K562 (cell line): ENCODE measurements around the gene MAPRE2. TPM values are rescaled to one million over a fixed set of nuclear protein-coding genes. Genes with fewer than 3 reads are reported as not detected.

Experiments used
- ATAC-seq: fragments of 200-7000 bp; cut with Tn5 transposase; 3 replicates; pipeline ENCODE4 v1.9.1; 2020; ENCODE audit warnings: moderate library complexity
- BruUV-seq: library from RNA; stranded (reverse); fragments of 400-500 nt; replicated peaks from 2 replicates; lab custom pipeline; 2021; lab: Mats Ljungman, UMichigan
- CTCF ChIA-PET: fragments of 300-600 bp; formaldehyde crosslinking; extraction: SDS; loops from one replicate; lab custom pipeline; 2021; ENCODE audit warnings: low intra/inter-chr PET ratio; lab: Yijun Ruan, JAX
- POLR2A ChIA-PET: fragments of 300-600, 350-650 bp; sonication (Branson Sonifier 250); formaldehyde crosslinking; extraction: SDS; loops from one replicate; lab custom pipeline; 2021; ENCODE audit warnings: antibody characterized with exemption, inconsistent platforms; lab: Yijun Ruan, JAX
- DNase-seq, 4 experiments: peaks; one replicate each; pipeline versions ENCODE4 v3.0.0 to v3.0.0-alpha.2; 2011 to 2018; ENCODE audit warnings: low spot score in 3 of 4, mixed read lengths in 3 of 4; ENCODE audit errors: extremely low read depth in 1 of 4
- FAIRE-seq: peaks from 2 replicates; lab custom pipeline; 2011; peaks lifted over from hg19 to GRCh38; lab: Jason Lieb, UNC
- H2AFZ ChIP-seq: 2 replicates; pipeline ENCODE4 v1.6.0; 2011; ENCODE audit warnings: low read depth, low read length, control low read depth, inconsistent platforms
- H3K27ac ChIP-seq: fragments of 200-600 bp; 3 replicates; pipeline ENCODE4 v1.8.0; 2011; ENCODE audit warnings: low read depth, mild to moderate bottlenecking, control low read depth, inconsistent platforms, low read length, moderate library complexity, mixed read lengths; ENCODE audit errors: extremely low read depth
- H3K27me3 ChIP-seq, 2 experiments: fragments of 300-600 bp in 1 of 2; 2 replicates in 1 of 2; 3 replicates in 1 of 2; pipeline versions ENCODE4 v1.6.0 to v1.8.0; 2011; ENCODE audit warnings: inconsistent platforms in 2 of 2, low read length in 2 of 2, mild to moderate bottlenecking in 1 of 2, mixed read lengths in 1 of 2, moderate library complexity in 1 of 2; ENCODE audit not compliant: control insufficient read depth in 2 of 2, insufficient read depth in 2 of 2
- H3K36me3 ChIP-seq: fragments of 300-600 bp; 3 replicates; pipeline ENCODE4 v1.8.0; 2011; ENCODE audit warnings: mild to moderate bottlenecking, low read length, inconsistent platforms; ENCODE audit not compliant: control insufficient read depth, insufficient read depth
- H3K4me1 ChIP-seq, 2 experiments: fragments of 200-600 bp in 1 of 2; replicated peaks in 1 of 2; 2 replicates in 1 of 2; 3 replicates in 1 of 2; pipeline versions ENCODE4 v1.5.1 to v1.8.0; 2011; ENCODE audit warnings: inconsistent platforms in 2 of 2, low read length in 2 of 2, mild to moderate bottlenecking in 1 of 2, mixed read lengths in 1 of 2, moderate library complexity in 1 of 2; ENCODE audit not compliant: control insufficient read depth in 2 of 2, insufficient read depth in 2 of 2
- H3K4me2 ChIP-seq: 2 replicates; pipeline ENCODE4 v1.6.1; 2011; ENCODE audit warnings: low read length, control low read depth, inconsistent platforms, mixed read lengths; ENCODE audit not compliant: insufficient read depth
- H3K4me3 ChIP-seq: fragments of 200-600 bp; sonication (generic), shearing (Covaris generic); 2 replicates; pipeline ENCODE4 v1.5.1; 2016; ENCODE audit warnings: control low read depth, inconsistent platforms
- H3K79me2 ChIP-seq: fragments of 200-600 bp; 3 replicates; pipeline ENCODE4 v1.8.0; 2011; ENCODE audit warnings: low read length, inconsistent platforms; ENCODE audit not compliant: control insufficient read depth, insufficient read depth
- H3K9ac ChIP-seq, 2 experiments: 2 replicates each; pipeline versions ENCODE4 v1.6.0 to v1.6.1; 2011; ENCODE audit warnings: low read depth in 2 of 2, low read length in 2 of 2, control low read depth in 1 of 2, inconsistent platforms in 1 of 2, mild to moderate bottlenecking in 1 of 2, mixed read lengths in 1 of 2; ENCODE audit not compliant: insufficient read depth in 1 of 2
- H3K9me1 ChIP-seq: one replicate; pipeline ENCODE4 v1.6.0; 2011; ENCODE audit warnings: inconsistent platforms, mild to moderate bottlenecking, low read length, moderate library complexity; ENCODE audit not compliant: control insufficient read depth, insufficient read depth
- H3K9me3 ChIP-seq: replicated peaks from 2 replicates; pipeline ENCODE4 v1.5.1; 2011; ENCODE audit warnings: low read depth, low read length, inconsistent platforms; ENCODE audit not compliant: control insufficient read depth, insufficient read depth
- H4K20me1 ChIP-seq: replicated peaks from 2 replicates; pipeline ENCODE4 v1.6.1; 2011; ENCODE audit warnings: low read length, inconsistent platforms, mixed read lengths; ENCODE audit not compliant: control insufficient read depth, insufficient read depth
- E4F1 ChIP-seq: fragments of 250-450 bp; sonication (Bioruptor Pico); IDR thresholded peaks from 2 replicates; pipeline ENCODE4 v1.5.0; 2021; ENCODE audit warnings: mild to moderate bottlenecking, borderline replicate concordance
- GATAD2B ChIP-seq: fragments of 450-650 bp; IDR thresholded peaks from 2 replicates; pipeline ENCODE4 v1.6.1; 2017; ENCODE audit warnings: mild to moderate bottlenecking, borderline replicate concordance
- MTF1 ChIP-seq: fragments of 250-450 bp; sonication (Bioruptor Pico); IDR thresholded peaks from 2 replicates; pipeline ENCODE4 v1.9.0; 2021; ENCODE audit warnings: moderate library complexity, mild to moderate bottlenecking, inconsistent platforms, borderline replicate concordance
- NCOA1 ChIP-seq: fragments of 450-650 bp; IDR thresholded peaks from 2 replicates; pipeline ENCODE4 v1.6.1; 2016; ENCODE audit warnings: low read depth
- NCOA2 ChIP-seq, 2 experiments: fragments of 450-650 bp; IDR thresholded peaks; 2 replicates each; pipeline ENCODE4 v1.6.1; 2018; ENCODE audit warnings: mild to moderate bottlenecking in 2 of 2, moderate library complexity in 1 of 2; ENCODE audit not compliant: partially characterized antibody in 2 of 2
- NR2C1 ChIP-seq, 2 experiments: fragments of 450-650 bp; IDR thresholded peaks; 2 replicates each; pipeline ENCODE4 v1.6.1; 2017; ENCODE audit warnings: mild to moderate bottlenecking in 2 of 2, antibody characterized with exemption in 1 of 2, inconsistent platforms in 1 of 2, missing compliant biosample characterization in 1 of 2, missing genetic modification characterization in 1 of 2
- STAG1 ChIP-seq: sonication (generic); formaldehyde crosslinking; IDR thresholded peaks from 2 replicates; pipeline ENCODE4 v1.5.0; 2020; ENCODE audit warnings: missing genetic modification reagents, borderline replicate concordance
- SUPT5H ChIP-seq: fragments of 450-650 bp; IDR thresholded peaks from 2 replicates; pipeline ENCODE4 v1.6.1; 2016
- TRIM28 ChIP-seq: fragments of 450-650 bp; IDR thresholded peaks from 2 replicates; pipeline ENCODE4 v1.6.1; 2017
- TSC22D4 ChIP-seq: fragments of 450-650 bp; IDR thresholded peaks from 2 replicates; pipeline ENCODE4 v1.6.1; 2016; ENCODE audit warnings: missing genetic modification characterization, missing biosample characterization, control low read depth
- WGBS: fragments of 100-300 bp; shearing (Covaris generic); methylation state at CpG from one replicate; pipeline ENCODE4 v1.1.6; 2016; ENCODE audit warnings: low coverage, mixed read lengths; ENCODE audit not compliant: insufficient coverage; ENCODE audit errors: missing lambda C conversion rate; 5-methylcytosine and 5-hydroxymethylcytosine counted together
- in situ Hi-C: fragments of 300-500 bp; cut with MboI; formaldehyde crosslinking; loops from 4 replicates; pipeline ENCODE4 v1.15.0; 2018; ENCODE audit warnings: inconsistent platforms, mixed read lengths
- intact Hi-C: fragments of 100-400 bp; cut with micrococcal nuclease; formaldehyde crosslinking; loops from 2 replicates; pipeline ENCODE4 v1.14.2; 2022
- polyA plus RNA-seq, 8 experiments: library from polyadenylated mRNA; depleted of rRNA in 4 of 8; stranded (reverse) in 5 of 8; unstranded in 3 of 8; fragments of >200 nt; fragmentation: Nextera tagmentation in 2 of 8; fragmentation: Illumina TruSeq in 1 of 8; extraction: Ambion mirVana in 2 of 8; extraction: Trizol in 1 of 8; gene quantifications; 2 replicates each; pipeline versions ENCODE4 v1.2.1 to v1.2.3, GENCODE V29; 2011 to 2014; ENCODE audit warnings: inconsistent platforms in 1 of 8, missing spikeins in 1 of 8
- total RNA-seq, 7 experiments: library from RNA; depleted of rRNA in 6 of 7; stranded (reverse); fragments of >200 nt in 6 of 7; fragmentation: Illumina TruSeq in 2 of 7; extraction: Trizol in 2 of 7; gene quantifications; 2 replicates each; pipeline versions ENCODE4 v1.2.1 to v1.2.3, GENCODE V29; 2011 to 2021; ENCODE audit warnings: low replicate concordance in 1 of 7
- TF ChIP-seq, protein P1 (sequence below), 2 experiments: fragments of 450-650 bp; formaldehyde crosslinking in 1 of 2; IDR thresholded peaks; 2 replicates each; pipeline versions ENCODE4 v1.4.0 to v1.6.1; 2014 to 2020; ENCODE audit warnings: mild to moderate bottlenecking in 2 of 2, borderline replicate concordance in 1 of 2, low read depth in 1 of 2

Gene MAPRE2
- total and polyA plus RNA-seq, 9 of the 15 experiments (the other 6 are each of a cell fraction or from before 2014, with no cell fraction given): 32.3 to 70.7 (median 40.7) TPM

- TF ChIP-seq MTF1 (CRISPR knock-in tag) (no peak), STAG1 (CRISPR knock-in tag) (no peak)
Observed at GRCh38 chr18:35074581-35074980, 33.4 kb downstream of the MAPRE2 start (continued).

DNA sequence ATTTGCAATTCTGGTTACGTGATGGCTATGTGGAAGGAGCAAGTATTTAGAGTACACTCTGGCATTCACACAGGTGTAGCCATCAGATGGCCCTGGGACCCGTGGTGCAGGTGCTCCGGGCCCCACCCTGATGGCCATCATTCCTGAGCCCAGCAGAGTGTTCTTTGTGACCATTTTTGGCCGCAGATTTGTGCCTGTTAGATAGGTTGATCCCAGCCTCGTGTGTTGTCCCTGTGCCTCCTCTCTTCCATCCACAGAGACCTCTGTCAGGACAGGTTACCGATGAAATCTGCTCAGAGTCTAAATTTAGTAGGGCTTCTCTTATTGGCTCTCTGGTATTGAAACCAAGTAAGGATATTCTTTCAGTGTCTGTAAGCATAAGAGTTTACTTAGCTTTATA, 33.9 kb downstream of the MAPRE2 start:
- Histone ChIP-seq H3K4me3 (no peak overlapping the region), H3K4me1 (peaks cover 0 to 3% of the 10 kb centered on the region in 2 experiments; a peak in 2 of 5 replicates), H3K36me3 (peaks cover 10% of the 10 kb centered on the region; the same call in 2 of the 3 replicates), H3K9me3 (no peaks in the 10 kb centered on the region), H3K79me2 (no peaks in the 10 kb centered on the region), H3K27me3 (no peaks in the 10 kb centered on the region), H3K4me2 (no peak overlapping the region), H2AFZ (no peak overlapping the region), H3K27ac (no peak overlapping the region), H3K9ac (no peak overlapping the region), H4K20me1 (no peaks in the 10 kb centered on the region), H3K9me1 (no peaks in the 10 kb centered on the region)
- no peak for DNase-seq
- ATAC-seq: no peak; the same call in 2 of the 3 replicates
- 58% methylated on average over 6 of the region's 6 CpGs for WGBS
- intact Hi-C loops (no loop called here), in situ Hi-C loops (no loop called here)
- FAIRE-seq: no peak
- POLR2A ChIA-PET: interaction anchor here (0.6 to 1.0 kb wide), 2 partner anchors 8 to 24 kb away, joined by 3 to 5 read pairs; no protein-coding TSS in a partner anchor
- no TSS peak for BruUV-seq
- CTCF ChIA-PET: no interaction called here
- TF ChIP-seq E4F1 (CRISPR knock-in tag) (no peak), GATAD2B (no peak), TSC22D4 (no peak), TRIM28 (no peak), NCOA2 (IDR thresholded peaks at IDR 0.05; ENCODE audit: partially characterized antibody in 2 of 2) (no peak), NR2C1 (IDR thresholded peaks at IDR 0.05) (no peak), NR2C1 (tag; IDR thresholded peaks at IDR 0.05) (no peak), SUPT5H (no peak), NCOA1 (no peak)
- TF ChIP-seq, protein P1, sequence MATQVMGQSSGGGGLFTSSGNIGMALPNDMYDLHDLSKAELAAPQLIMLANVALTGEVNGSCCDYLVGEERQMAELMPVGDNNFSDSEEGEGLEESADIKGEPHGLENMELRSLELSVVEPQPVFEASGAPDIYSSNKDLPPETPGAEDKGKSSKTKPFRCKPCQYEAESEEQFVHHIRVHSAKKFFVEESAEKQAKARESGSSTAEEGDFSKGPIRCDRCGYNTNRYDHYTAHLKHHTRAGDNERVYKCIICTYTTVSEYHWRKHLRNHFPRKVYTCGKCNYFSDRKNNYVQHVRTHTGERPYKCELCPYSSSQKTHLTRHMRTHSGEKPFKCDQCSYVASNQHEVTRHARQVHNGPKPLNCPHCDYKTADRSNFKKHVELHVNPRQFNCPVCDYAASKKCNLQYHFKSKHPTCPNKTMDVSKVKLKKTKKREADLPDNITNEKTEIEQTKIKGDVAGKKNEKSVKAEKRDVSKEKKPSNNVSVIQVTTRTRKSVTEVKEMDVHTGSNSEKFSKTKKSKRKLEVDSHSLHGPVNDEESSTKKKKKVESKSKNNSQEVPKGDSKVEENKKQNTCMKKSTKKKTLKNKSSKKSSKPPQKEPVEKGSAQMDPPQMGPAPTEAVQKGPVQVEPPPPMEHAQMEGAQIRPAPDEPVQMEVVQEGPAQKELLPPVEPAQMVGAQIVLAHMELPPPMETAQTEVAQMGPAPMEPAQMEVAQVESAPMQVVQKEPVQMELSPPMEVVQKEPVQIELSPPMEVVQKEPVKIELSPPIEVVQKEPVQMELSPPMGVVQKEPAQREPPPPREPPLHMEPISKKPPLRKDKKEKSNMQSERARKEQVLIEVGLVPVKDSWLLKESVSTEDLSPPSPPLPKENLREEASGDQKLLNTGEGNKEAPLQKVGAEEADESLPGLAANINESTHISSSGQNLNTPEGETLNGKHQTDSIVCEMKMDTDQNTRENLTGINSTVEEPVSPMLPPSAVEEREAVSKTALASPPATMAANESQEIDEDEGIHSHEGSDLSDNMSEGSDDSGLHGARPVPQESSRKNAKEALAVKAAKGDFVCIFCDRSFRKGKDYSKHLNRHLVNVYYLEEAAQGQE (IDR thresholded peaks at IDR 0.05; ENCODE audit: borderline replicate concordance): no peak
- TF ChIP-seq, protein P1 (CRISPR knock-in tag; IDR thresholded peaks at IDR 0.05; ENCODE audit: low read depth): no peak
